ENCODE data around the gene SELENOO. TPM values are rescaled to one million over a fixed set of nuclear protein-coding genes. Genes with fewer than 3 reads are reported as not detected.

The SELENOO gene
- total RNA-seq, 1 donor from 2014 or later: 23.8 TPM

DNA sequence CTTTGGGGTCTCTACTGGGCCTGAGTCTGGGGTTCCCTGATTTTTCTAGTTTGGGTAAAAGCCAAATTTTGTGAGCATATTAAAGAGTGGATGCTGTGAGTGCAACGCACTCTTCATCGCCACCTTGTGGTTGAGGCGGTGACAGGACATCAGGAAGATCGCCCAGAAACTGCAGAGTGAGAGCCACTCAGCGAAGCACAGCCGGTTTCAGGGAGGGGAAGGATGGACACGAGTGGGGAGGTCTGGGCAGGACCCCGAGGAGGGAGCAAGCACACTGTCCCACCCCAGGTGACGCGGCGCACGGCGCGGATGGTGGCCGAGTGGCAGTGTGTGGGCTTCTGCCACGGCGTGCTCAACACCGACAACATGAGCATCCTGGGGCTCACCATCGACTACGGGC, 9.1 kb downstream of the SELENOO start:
- DNase-seq (ENCODE audit: extremely low spot score, unreplicated experiment): no peak
- Mint-ChIP-seq H3K36me3 (peaks cover 23% of the 10 kb centered on the region), H3K4me3 (peak overlapping the region; percentile 23), H3K9me3 (no peaks in the 10 kb centered on the region), H3K27ac (peak overlapping the region; percentile 12), H3K4me1 (ENCODE audit: unreplicated experiment) (peaks cover 10% of the 10 kb centered on the region), H3K27me3 (no peaks in the 10 kb centered on the region)
- TF ChIP-seq, protein P1, sequence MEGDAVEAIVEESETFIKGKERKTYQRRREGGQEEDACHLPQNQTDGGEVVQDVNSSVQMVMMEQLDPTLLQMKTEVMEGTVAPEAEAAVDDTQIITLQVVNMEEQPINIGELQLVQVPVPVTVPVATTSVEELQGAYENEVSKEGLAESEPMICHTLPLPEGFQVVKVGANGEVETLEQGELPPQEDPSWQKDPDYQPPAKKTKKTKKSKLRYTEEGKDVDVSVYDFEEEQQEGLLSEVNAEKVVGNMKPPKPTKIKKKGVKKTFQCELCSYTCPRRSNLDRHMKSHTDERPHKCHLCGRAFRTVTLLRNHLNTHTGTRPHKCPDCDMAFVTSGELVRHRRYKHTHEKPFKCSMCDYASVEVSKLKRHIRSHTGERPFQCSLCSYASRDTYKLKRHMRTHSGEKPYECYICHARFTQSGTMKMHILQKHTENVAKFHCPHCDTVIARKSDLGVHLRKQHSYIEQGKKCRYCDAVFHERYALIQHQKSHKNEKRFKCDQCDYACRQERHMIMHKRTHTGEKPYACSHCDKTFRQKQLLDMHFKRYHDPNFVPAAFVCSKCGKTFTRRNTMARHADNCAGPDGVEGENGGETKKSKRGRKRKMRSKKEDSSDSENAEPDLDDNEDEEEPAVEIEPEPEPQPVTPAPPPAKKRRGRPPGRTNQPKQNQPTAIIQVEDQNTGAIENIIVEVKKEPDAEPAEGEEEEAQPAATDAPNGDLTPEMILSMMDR (conservative IDR thresholded peaks at IDR 0.05): peak; percentile 91

DNA sequence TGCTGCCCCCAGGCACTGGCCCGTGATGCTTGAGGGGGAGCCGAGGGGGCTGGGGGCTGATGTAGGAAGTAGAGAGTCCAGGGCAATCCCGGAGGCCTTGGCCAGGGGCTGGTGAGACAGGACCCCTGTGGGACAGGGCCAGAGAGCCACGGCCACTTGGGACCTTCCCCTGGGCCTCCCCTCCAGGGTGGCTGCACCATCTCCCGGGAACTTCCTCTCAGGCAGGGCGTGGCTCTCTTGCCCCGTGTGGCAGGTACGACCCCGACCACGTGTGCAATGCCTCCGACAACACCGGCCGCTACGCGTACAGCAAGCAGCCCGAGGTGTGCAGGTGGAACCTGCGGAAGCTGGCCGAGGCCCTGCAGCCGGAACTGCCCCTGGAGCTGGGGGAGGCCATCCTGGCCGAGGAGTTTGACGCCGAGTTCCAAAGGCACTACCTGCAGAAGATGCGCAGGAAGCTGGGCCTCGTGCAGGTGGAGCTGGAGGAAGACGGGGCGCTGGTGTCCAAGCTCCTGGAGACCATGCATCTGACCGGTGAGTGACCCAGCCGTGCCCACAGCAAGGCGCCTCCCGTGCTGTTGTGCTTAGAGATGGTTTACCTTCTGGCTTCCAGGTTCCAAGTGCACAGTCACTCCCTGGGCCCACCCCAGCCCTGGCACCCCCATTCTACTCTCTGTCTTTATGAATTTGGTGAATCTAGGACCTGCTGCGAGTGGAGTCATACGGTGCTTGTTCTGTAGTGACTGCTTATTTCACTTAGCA, 9.7 kb downstream of the SELENOO start:
- Mint-ChIP-seq H3K4me1 (ENCODE audit: unreplicated experiment) (peaks cover 5% of the 10 kb centered on the region), H3K9me3 (no peaks in the 10 kb centered on the region), H3K27ac (no peak overlapping the region), H3K27me3 (no peaks in the 10 kb centered on the region), H3K36me3 (peaks cover 23% of the 10 kb centered on the region), H3K4me3 (no peak overlapping the region)
- TF ChIP-seq, protein P1 (conservative IDR thresholded peaks at IDR 0.05): no peak
- no peak for DNase-seq (ENCODE audit: extremely low spot score, unreplicated experiment)

DNA sequence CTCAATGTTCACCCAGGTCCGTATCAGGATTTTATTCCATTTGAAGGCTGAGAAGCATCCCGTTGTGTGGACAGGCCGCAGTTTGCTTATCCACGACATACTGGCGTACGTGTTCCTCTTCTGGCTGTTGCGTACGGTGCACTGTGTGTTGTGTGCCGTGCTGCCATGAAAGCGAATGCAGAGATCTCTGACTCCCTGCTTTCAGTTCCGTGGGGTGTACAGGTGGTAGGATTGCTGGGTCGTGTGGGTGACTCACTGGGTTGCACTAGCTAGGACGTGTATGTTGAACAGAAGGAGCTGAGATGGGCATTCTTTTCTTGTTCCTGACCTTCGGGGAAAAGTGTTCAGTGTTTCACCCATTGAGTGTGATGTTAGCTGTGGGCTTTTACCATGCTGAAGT, 10.3 kb downstream of the SELENOO start:
- Mint-ChIP-seq H3K9me3 (no peaks in the 10 kb centered on the region), H3K27ac (no peak overlapping the region), H3K4me3 (no peak overlapping the region), H3K4me1 (ENCODE audit: unreplicated experiment) (peaks cover 5% of the 10 kb centered on the region), H3K27me3 (no peaks in the 10 kb centered on the region), H3K36me3 (peaks cover 23% of the 10 kb centered on the region)
- TF ChIP-seq, protein P1 (conservative IDR thresholded peaks at IDR 0.05): no peak
- DNase-seq (ENCODE audit: extremely low spot score, unreplicated experiment): no peak

DNA sequence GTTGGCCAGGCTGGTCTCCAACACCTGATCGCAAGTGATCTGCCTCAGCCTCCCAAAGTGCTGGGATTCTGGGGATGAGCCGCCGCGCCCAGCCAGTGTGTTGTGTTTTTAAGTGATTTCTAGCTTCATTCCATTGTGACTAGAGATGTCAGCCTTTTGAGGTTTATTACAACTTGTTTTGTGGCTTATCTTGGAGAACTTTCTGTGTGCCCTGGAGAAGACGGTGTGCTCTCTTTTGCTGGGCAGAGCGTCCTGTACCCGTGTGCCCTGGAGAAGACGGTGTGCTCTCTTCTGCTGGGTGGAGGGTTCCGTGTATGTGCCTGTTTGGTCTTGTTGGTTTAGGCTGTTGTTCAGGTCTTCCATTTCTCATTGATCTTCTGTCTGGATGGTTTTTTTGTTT, 12.5 kb downstream of the SELENOO start:
- Mint-ChIP-seq H3K36me3 (peaks cover 23% of the 10 kb centered on the region), H3K4me1 (ENCODE audit: unreplicated experiment) (peaks cover 5% of the 10 kb centered on the region), H3K9me3 (no peaks in the 10 kb centered on the region), H3K4me3 (no peak overlapping the region), H3K27ac (no peak overlapping the region), H3K27me3 (no peaks in the 10 kb centered on the region)
- TF ChIP-seq, protein P1 (conservative IDR thresholded peaks at IDR 0.05): no peak
- no peak for DNase-seq (ENCODE audit: extremely low spot score, unreplicated experiment)

DNA sequence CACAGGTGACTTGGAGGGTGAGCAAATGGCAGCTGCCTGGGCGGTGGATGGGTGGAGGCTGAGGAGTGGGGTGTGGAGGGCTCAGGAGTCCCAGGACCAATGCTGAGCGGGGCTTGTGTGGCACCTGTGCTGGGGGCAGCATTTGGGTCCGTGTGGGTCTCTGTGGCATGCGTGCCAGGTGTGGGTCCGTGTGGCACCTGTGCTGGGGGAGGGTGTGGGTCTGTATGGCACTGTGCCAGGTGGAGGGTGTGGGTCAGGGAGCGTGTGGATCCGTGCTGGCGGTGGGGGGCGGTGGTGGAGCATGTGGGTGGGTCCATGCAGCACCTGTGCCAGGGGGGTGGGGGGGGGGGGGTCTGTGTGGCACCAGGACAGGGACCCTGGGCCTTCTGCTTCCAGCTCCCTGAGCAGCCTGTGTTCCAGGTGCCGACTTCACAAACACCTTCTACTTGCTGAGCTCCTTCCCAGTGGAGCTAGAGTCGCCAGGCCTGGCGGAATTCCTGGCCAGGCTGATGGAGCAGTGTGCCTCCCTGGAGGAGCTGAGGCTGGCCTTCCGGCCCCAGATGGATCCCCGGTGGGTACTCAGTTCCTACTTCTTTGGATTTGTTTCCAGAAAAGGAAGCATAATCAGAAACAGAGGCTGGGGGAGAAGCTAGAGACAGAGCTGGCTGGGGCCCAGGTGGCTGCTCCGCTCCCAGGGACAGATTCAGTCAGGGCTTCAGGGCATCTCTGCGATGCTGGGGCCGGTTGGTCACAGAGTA, 14.7 kb downstream of the SELENOO start:
- H3K27ac Mint-ChIP-seq: no peak overlapping the region
- H3K4me1 Mint-ChIP-seq (ENCODE audit: unreplicated experiment): no peaks in the 10 kb centered on the region
- no peaks in the 10 kb centered on the region for H3K27me3 Mint-ChIP-seq
- H3K36me3 Mint-ChIP-seq: peaks cover 18% of the 10 kb centered on the region
- no peaks in the 10 kb centered on the region for H3K9me3 Mint-ChIP-seq
- no peak for DNase-seq (ENCODE audit: extremely low spot score, unreplicated experiment)
- H3K4me3 Mint-ChIP-seq: no peak overlapping the region
- TF ChIP-seq, protein P1 (conservative IDR thresholded peaks at IDR 0.05): no peak
